GM12892 (cell line): ENCODE results near the gene TENT5C.

ENCODE experiments used
- POLR2A ChIP-seq: IDR thresholded peaks from 2 replicates; pipeline ENCODE4 v1.6.1; 2011; ENCODE audit warnings: low read depth, low read length, control low read depth
- POLR2AphosphoS5 ChIP-seq: IDR thresholded peaks from 2 replicates; pipeline ENCODE4 v1.6.1; 2011; ENCODE audit warnings: low read depth, low read length, control low read depth

DNA sequence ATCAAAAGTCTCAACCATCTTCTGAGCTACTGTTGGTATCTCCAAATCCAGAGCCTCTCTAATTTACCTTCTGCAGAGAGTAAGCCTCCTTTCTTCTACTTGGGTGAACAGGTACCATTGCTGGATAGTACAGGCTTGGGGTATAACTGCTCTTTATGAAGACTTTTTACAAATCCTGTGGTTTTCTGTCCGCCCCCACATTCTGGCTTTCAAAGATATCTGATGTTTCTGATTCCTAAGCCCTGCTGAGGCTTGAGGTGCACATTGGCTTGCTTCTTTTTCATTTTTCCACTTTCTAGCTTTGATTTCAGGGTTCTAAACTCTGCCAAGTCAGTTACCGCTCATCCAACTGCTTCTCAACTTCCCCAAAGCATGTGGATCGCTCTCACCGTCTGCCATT, 37.1 kb downstream of the TENT5C start:
- no peak for TF ChIP-seq POLR2A
- no peak for TF ChIP-seq POLR2AphosphoS5
